ENCODE results near the gene LILRA1.

- TF ChIP-seq CTCF (IDR thresholded peaks at IDR 0.05; ENCODE audit: insufficient read depth, low read length) (no peak), POLR2AphosphoS5 (IDR thresholded peaks at IDR 0.05; ENCODE audit: low read depth) (no peak), GABPA (IDR thresholded peaks at IDR 0.05; ENCODE audit: low read depth) (no peak)
Measured at GRCh38 chr19:54614726-54615125, 21.3 kb downstream of the LILRA1 start.

Measured in HL-60 (cell line).